Osteoblast (primary cell): ENCODE measurements around the gene B3GNT3. TPM values are rescaled to one million over a fixed set of nuclear protein-coding genes. Genes with fewer than 3 reads are reported as not detected.

ENCODE experiments used
- DNase-seq: peaks from one replicate; pipeline ENCODE4 v3.0.0; 2011; ENCODE audit warnings: low spot score, mixed read lengths; ENCODE audit not compliant: insufficient read length; ENCODE audit errors: missing footprints
- H2AFZ ChIP-seq: 2 replicates; pipeline ENCODE4 v1.6.0; 2011; ENCODE audit warnings: mild to moderate bottlenecking, low read length
- H3K27ac ChIP-seq: 2 replicates; pipeline ENCODE4 v1.5.1; 2011; ENCODE audit warnings: mild to moderate bottlenecking, low read depth, low read length, moderate library complexity
- H3K27me3 ChIP-seq: 2 replicates; pipeline ENCODE4 v1.6.0; 2012; ENCODE audit warnings: mild to moderate bottlenecking, control low read depth, inconsistent platforms, low read length, moderate library complexity; ENCODE audit not compliant: insufficient read depth
- H3K36me3 ChIP-seq: 2 replicates; pipeline ENCODE4 v1.5.1; 2011; ENCODE audit warnings: mild to moderate bottlenecking, low read length, control low read depth, moderate library complexity; ENCODE audit not compliant: insufficient read depth
- H3K4me1 ChIP-seq: 2 replicates; pipeline ENCODE4 v1.5.1; 2011; ENCODE audit warnings: mild to moderate bottlenecking, low read length, control low read depth, moderate library complexity; ENCODE audit not compliant: insufficient read depth
- H3K4me2 ChIP-seq: 2 replicates; pipeline ENCODE4 v1.6.0; 2011; ENCODE audit warnings: mild to moderate bottlenecking, low read length; ENCODE audit not compliant: insufficient read depth
- H3K4me3 ChIP-seq: fragments of 200-600 bp; sonication (generic); 3 replicates; pipeline ENCODE4 v1.5.1; 2012; ENCODE audit warnings: mild to moderate bottlenecking, low read length, inconsistent platforms; ENCODE audit not compliant: insufficient read depth
- H3K79me2 ChIP-seq: 2 replicates; pipeline ENCODE4 v1.6.0; 2012; ENCODE audit warnings: mild to moderate bottlenecking, low read length, control low read depth, inconsistent platforms; ENCODE audit not compliant: insufficient read depth
- H3K9me3 ChIP-seq: 2 replicates; pipeline ENCODE4 v1.5.1; 2011; ENCODE audit warnings: low read depth, low read length, control low read depth
- H4K20me1 ChIP-seq: 2 replicates; pipeline ENCODE4 v1.6.0; 2012; ENCODE audit warnings: mild to moderate bottlenecking, low read length, control low read depth; ENCODE audit not compliant: insufficient read depth
- total RNA-seq: library from RNA; depleted of rRNA; stranded (reverse); fragments of >200 nt; gene quantifications from 2 replicates; pipeline ENCODE4 v1.2.3, GENCODE V29; 2012
- TF ChIP-seq, protein P1 (sequence below): IDR thresholded peaks from 2 replicates; pipeline ENCODE4 v1.5.1; 2011; ENCODE audit warnings: mild to moderate bottlenecking, low read depth, low read length, moderate library complexity; ENCODE audit errors: extremely low read depth

The B3GNT3 gene
- total RNA-seq, 1 donor, result not detected

DNA sequence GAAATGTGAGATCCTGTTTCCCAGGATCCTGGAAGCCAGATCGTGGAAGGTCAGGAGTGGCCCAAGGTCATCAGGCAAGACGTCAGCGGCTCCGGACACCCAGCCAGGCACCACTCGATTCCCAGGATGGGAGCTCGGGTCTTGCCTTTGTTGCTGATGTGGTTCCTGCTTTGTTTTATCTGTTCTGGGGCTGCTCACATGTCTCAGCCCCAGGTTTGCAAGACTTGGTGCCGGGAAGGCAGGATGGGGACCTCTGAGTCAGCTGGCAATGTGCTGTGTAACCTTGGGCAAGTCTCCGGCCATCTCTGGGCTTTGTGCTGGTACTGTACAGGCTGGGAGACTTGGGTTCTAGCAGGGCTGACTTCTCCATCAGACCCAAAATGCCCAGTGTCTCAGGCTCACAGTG, 45.0 kb upstream of the B3GNT3 start:
- TF ChIP-seq, protein P1, sequence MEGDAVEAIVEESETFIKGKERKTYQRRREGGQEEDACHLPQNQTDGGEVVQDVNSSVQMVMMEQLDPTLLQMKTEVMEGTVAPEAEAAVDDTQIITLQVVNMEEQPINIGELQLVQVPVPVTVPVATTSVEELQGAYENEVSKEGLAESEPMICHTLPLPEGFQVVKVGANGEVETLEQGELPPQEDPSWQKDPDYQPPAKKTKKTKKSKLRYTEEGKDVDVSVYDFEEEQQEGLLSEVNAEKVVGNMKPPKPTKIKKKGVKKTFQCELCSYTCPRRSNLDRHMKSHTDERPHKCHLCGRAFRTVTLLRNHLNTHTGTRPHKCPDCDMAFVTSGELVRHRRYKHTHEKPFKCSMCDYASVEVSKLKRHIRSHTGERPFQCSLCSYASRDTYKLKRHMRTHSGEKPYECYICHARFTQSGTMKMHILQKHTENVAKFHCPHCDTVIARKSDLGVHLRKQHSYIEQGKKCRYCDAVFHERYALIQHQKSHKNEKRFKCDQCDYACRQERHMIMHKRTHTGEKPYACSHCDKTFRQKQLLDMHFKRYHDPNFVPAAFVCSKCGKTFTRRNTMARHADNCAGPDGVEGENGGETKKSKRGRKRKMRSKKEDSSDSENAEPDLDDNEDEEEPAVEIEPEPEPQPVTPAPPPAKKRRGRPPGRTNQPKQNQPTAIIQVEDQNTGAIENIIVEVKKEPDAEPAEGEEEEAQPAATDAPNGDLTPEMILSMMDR, result no peak
- H3K27ac ChIP-seq, result no peak overlapping the region
- no peak overlapping the region for H3K4me3 ChIP-seq
- H3K79me2 ChIP-seq, result no peaks in the 10 kb centered on the region
- no peaks in the 10 kb centered on the region for H3K9me3 ChIP-seq
- peaks cover 3% of the 10 kb centered on the region for H3K4me1 ChIP-seq
- H3K27me3 ChIP-seq, result peaks cover 4% of the 10 kb centered on the region
- no peaks in the 10 kb centered on the region for H3K36me3 ChIP-seq
- H3K4me2 ChIP-seq, result no peak overlapping the region
- no peaks in the 10 kb centered on the region for H4K20me1 ChIP-seq
- peak; percentile 73 for DNase-seq
- no peak overlapping the region for H2AFZ ChIP-seq

GRCh38 chr19:17751103-17751911, 43.6 kb upstream of the B3GNT3 start, which contains the start of gene FCHO1:
Gene FCHO1, plus strand, starts transcription at chr19:17751477. Its CDS starts 3,688 bp downstream, at chr19:17755165.
- TF ChIP-seq, protein P1, result no peak
- Histone ChIP-seq H3K36me3 (no peaks in the 10 kb centered on the region), H2AFZ (no peak within 1 kb of the TSS), H4K20me1 (no peaks in the 10 kb centered on the region), H3K27ac (no peak within 1 kb of the TSS), H3K4me1 (peaks cover 3% of the 10 kb centered on the region), H3K79me2 (no peaks in the 10 kb centered on the region), H3K27me3 (peaks cover 7% of the 10 kb centered on the region), H3K9me3 (no peaks in the 10 kb centered on the region), H3K4me3 (no peak within 1 kb of the TSS), H3K4me2 (no peak within 1 kb of the TSS)
- peak; percentile 74 for DNase-seq

DNA sequence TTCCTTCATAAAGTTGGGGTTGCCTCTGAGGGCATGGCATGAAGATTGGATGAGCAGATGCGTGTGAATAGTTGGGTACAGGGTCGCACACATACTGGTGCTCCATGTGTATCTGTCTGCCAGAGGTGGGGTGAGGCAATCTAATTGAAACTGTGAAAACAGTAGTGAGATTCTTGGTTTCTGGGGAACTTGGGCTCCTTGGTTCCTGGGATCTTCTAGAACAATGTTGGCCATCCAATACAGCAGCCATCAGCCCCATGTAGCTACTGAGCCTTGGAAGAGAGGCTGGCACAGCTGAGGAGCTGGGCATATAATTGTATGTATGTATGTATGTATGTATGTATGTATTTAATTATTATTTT, 43.0 kb upstream of the B3GNT3 start:
- Histone ChIP-seq H3K9me3 (no peaks in the 10 kb centered on the region), H2AFZ (no peak overlapping the region), H3K79me2 (no peaks in the 10 kb centered on the region), H3K36me3 (no peaks in the 10 kb centered on the region), H3K4me2 (no peak overlapping the region), H3K4me1 (peaks cover 3% of the 10 kb centered on the region), H3K27me3 (peaks cover 7% of the 10 kb centered on the region), H4K20me1 (no peaks in the 10 kb centered on the region), H3K4me3 (no peak overlapping the region), H3K27ac (no peak overlapping the region)
- DNase-seq, result no peak
- TF ChIP-seq, protein P1, result no peak

DNA sequence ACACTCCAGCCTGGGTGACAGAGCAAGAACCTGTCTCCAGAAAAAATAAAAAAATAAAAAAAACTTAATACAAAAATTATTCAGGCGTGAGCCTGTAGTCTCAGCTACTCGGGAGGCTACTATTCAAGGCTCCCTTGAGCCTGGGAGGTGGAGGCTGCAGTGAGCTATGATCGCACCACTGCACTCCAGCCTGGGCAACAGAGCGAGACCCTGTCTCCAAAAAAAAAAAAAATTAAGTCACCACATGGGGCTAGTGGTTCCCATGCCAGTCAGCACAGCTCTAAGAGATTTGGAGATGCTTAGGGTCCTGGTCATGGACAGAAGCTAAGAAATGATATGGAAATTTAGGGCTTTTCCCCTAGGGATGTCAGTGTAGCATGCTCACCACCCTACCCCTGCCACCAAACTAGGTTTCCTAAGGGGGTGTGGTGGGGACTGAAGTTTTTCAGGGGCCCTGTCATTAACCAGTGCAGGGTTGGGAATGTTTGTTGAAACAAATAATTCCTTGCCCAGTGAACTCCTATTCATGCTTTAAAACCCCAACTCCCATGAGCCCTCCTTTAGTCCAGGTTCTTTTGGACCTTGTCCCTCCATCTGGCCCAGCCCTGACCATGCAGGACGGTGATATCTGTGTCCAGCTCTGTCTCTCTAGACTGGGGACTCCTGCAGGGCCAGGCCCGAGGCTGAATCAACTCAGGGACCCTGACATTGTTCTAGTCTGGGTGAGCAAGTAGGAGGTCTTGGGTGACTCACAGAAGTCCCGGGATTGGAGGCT, 41.9 kb upstream of the B3GNT3 start:
- Histone ChIP-seq H3K4me1 (peaks cover 4% of the 10 kb centered on the region), H3K9me3 (no peaks in the 10 kb centered on the region), H2AFZ (no peak overlapping the region), H4K20me1 (no peaks in the 10 kb centered on the region), H3K27me3 (peaks cover 7% of the 10 kb centered on the region), H3K27ac (no peak overlapping the region), H3K36me3 (no peaks in the 10 kb centered on the region), H3K4me3 (no peak overlapping the region), H3K79me2 (no peaks in the 10 kb centered on the region), H3K4me2 (no peak overlapping the region)
- TF ChIP-seq, protein P1, result no peak
- no peak for DNase-seq
